CD4-positive, alpha-beta T cell treated with Interleukin-6 for 4 hours (primary cell): ENCODE results near the gene RGS7.
"Not testable (repeated sequence)": the region's sequence is repeated elsewhere in the genome, so short reads cannot be mapped to it uniquely, and the experiment has no call there.

Experiments
- DNase-seq: peaks from one replicate; pipeline ENCODE4 v3.0.0-alpha.2; 2020; ENCODE audit warnings: mixed read lengths

Gene RGS7

DNA sequence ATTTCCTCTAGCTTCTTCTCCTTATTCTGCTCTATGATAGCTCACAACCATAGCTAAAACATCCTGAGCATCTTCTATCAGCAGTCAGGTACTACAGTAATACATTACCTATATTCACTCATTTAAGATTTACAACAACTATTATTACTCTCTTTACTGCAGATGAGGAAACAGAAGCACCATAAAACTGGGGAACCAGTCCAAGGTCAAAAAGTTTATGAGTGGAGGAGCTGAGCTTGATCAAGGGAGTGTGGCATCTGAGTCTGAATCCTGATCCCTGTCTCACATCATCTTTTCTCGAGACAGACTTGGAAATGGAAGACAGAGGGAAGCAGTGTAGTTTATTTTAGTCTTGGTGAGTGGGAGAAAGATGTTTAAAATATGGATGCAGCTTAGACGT, 288.6 kb downstream of the RGS7 start:
- no peak for DNase-seq

DNA sequence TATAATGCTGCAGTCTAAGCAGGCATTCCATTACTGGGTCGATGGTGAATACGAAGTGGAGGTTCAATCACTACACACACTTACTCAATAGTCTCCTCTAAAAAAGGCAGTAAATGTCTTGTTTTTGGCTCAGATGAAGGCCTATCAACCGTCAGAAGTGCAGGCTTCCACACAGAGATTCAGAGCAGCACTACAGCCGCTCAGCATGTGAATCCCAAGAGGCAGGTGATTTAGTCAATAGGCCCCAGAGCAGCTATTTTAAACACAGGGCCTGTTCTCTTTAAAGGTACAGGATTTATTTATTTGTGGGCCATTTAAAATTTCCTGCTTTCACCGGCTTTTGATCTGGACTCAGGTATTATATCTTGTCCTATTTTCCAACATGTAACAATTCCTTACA, 293.7 kb downstream of the RGS7 start:
- DNase-seq, result no peak

DNA sequence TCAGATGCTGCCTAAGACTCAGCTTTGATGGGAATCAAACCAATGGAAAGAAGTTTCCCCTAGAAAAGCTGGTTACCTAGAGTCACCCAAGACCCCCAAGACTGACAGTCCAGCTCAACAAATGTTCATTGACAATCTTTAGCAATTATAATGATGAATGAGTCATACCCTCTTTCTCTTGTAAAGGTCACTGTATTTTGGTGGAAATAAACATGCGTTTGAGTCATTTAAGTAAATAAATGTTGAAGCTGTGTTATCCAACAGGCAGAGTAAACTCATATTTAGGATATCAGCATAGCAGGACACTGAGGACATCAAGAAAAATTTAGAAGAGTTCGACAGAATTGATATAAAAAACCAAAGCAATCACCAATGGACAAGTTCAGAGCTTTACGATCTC, 295.9 kb downstream of the RGS7 start:
- no peak for DNase-seq

DNA sequence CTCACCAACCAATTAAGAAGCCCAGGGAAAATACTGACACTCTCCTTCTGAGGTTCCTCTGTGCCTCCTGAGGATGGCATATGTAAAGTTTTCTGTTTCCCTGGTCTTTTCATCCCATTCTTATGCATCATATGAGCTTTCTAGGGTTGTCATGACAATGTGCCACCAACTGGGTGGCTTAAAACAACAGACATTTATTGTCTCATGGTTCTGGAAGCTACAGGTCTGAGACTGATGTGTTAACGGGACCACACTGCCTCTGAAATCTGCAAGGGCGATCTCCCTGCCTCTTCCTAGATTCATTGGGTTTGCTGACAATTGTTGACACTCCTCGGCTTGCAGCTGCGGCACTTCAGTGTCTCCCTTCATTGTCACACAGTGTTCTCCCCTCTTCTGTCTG, 308.4 kb downstream of the RGS7 start:
- DNase-seq, result no peak

DNA sequence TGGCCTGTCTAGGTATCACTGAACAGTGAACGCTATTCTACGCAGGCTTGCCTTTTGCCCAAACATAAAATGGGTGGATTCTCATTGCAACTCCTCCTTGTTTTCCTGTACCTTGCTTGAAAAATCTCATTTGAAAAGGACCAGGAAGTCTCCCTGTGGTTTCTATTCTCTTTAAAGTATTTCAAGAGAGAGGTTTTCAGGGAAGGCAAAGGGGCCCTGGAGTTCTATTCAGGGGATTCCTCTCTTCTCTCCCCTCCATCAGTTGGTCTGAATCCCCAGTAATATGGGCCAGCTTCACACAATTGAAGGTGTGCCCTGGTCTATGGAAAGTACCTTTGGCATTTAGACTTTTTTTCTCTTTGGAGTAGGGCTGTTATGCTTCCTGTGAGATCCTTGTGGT, 311.3 kb downstream of the RGS7 start:
- DNase-seq, result no peak

DNA sequence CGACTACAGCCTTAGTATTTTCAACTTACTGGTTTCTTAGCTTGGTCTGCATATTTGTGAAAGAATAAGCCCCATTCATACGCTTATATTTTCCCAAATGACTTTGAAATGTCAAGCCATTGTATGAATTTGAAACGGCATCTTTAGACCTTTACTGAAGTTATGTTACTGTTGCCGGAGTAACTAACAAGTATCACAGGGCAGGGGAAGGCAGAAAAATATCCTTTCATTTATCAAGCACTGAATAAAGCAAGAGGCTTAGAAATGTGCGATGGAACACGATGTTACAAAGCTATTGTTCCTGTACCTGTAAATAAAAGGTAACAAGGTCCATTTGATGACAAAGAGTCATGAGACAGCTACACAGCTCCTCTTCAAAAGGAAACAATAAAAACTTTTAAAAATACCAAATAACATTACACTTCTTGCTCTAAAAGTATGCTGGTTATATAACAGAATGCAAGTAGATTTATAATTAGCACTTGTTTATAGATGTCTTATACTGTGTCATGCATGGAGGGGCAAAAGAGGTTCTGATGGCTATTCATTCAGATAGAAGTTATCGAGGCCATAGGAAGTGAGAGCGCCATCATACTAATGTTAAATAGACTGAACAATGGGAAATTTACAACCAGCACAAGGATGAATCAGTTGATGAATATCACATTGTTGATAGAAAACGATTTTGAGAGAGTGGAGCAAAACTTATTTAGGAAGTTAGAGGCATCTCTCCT, 322.6 kb downstream of the RGS7 start:
- no peak for DNase-seq

DNA sequence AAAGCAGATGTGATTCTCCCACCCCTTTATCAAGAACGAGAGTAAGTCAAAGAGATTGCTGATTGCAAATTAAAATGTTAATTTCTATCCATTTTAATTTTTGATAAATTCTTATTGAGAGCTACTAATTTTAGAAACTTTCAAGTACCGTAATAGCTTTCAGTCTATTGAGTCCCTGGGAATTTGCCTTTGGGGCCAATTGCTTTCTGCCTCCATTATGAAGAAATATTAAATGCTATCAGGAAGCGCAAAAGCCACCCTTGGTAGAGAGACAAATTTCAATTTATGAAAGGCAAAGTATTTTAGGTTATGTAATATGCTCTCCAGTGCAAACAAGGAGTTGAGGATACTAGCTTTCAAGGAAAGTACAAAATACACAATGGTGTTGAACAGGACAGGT, 332.2 kb downstream of the RGS7 start:
- no peak for DNase-seq

DNA sequence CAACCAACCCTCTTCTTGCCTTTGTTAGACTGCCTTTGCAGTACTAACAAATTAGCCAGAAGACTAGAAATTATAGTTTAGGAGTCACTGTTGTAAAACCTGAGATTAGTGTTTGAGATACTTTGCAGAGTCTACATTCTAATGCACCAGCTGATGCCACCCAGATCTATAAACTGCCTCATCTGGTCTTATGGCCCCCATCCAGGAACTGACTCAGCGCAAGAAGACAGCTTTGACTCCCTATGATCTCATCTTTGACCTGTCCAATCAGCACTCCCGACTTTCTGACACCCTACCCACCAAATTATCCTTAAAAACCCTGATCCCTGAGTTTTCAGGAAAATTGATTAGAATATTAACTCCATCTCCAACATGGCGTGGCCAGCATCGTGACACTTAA, 334.6 kb downstream of the RGS7 start:
- no peak for DNase-seq

DNA sequence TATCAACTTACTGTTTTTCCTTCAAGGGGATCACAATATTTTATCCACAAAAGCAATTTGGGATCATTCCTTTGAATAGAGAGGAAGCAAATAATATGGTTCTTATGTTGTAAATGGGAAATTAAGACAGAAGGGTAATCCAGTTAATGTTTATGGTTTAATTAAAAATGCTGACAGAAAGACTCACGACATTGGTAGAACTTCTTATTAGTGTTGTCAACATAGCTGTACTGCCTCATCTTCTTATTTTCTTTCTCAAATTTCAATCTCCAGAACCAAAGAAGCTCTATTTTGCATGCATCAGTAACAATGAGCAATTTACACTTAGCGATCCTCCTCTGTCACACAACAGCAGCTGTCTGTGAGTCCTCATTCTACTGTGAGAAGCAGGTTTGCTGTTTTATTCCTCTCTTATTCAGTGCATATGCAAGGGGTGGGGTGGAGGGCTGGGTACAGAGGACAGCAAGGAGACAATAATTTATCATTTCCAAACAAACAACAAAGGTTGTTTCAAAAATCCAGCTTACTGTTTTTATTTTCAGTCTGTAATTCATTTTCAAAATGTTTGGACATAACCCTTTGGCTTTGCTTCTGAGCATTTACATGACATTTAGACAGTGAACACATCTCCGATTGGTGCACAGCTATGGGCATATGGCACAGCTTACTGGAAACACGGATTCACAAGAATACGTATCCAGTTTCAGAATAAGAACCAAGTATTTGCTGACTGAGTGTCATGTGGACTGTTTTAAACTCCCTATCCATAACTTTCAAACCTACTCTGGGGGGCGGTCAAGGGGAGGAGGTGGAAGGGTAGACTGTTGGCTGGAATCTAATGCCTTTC, 335.9 kb downstream of the RGS7 start:
- DNase-seq, result no peak

DNA sequence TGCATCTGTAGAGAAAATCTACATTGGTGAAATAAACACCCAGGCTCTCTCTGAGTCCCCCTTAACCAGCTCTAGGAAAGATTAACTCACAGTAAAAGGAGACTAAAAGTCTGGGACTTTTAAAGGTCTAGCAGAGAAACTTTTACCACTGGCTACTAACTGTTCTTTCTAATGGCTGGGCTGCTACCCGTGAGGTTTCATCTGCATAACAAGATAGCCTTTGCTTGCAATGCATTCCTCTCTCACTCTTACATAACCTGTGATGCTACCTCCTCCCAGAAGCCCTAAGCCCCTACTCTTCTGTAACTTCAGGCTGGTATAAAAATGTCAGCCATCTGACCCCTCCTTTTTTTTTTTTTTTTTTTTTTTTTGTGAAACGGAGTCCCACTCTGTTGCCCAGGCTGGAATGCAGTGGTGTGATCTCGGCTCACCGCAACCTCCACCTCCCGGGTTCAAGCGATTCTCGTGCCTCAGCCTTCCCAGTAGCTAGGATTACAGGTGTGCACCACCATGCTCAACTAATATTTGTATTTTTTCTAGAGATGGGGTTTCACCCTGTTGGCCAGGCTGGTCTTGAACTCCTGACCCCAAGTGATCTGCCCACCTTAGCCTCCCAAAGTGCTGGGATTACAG, 344.2 kb downstream of the RGS7 start:
- DNase-seq, result no peak

DNA sequence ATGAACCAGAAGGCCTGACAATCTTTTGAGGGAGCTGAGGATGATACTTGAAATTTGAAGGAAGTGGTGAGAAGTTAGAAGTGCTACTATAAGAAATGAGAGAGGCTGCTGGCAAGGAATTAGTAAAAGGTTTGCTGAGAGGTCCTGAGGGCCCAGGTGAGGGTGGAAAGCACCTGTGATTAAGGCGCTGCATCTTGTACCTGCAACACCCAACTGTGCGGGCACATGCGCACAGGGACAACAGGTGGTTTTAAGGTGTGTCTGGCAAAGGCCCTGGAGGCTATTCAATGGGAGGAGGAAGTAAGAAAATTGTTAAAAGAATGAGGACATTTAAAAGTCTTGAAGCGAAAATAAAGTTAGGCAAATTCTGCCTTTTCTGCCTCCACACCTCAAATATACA, 349.3 kb downstream of the RGS7 start:
- no peak for DNase-seq

DNA sequence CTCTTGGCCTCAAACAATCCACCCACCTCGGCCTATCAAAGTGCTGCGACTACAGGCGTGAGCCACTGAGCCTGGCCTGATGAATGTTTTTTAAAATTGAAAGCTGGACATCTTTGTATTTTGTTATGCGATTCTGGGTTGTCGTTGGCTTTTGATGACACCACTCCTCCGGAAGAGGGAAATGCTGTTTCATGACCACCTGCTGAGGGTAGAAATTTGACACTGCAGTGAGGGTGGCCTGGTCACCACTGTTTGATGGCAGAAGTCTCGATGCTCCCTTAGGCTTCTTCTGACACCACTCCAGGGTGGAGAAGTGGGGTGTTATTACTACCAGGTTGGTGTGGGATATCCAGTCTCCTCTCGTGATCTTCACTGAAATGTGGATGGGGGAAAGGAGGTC, 357.2 kb downstream of the RGS7 start:
- no peak for DNase-seq

DNA sequence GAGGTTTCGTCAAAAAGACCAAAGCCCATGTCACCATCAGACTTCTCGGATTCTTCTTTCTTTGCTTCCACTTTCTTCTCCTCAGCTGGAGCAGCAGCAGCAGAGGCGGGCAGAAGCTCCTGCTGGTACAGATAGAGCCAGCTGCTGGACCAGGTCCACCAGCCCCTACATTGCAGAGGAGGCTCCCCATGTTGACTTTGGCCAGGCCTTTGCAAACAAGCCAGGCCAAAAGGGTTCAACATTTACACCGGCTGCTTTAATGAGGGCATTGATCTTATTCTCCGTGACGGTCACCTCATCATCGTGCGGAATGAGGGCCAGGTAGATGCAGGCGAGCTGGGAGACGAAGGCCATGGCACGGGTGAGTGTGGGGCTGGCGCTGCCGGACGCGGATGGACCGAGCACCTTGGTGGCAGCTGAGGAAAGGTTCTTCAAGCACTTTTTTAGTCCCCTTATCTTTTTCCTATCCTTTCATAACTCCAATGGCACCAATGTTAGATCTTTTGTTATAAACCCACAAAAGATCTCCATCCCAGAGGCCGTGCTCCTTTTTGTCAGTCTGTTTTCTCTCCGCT, 358.5 kb downstream of the RGS7 start:
- DNase-seq, result no peak

DNA sequence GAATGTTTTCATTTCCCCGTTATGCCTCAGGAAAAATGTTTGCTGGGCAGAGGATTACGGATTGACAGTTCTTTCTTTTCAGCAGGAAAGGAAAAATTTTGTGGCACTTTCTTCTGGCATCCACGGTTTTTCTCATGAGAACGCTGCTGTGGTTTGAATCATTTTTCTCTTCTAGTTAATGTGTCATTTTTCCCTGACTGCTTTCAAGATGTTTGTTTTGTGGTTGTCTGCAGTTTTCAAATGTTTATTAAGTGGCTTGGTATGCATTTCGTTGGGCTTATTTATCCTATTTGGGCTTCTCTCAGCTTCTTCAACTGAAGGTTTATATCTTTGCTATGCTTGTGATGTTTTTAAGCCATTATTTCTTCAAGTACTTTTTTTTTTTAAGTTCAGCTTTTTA, 359.0 kb downstream of the RGS7 start:
- no peak for DNase-seq

DNA sequence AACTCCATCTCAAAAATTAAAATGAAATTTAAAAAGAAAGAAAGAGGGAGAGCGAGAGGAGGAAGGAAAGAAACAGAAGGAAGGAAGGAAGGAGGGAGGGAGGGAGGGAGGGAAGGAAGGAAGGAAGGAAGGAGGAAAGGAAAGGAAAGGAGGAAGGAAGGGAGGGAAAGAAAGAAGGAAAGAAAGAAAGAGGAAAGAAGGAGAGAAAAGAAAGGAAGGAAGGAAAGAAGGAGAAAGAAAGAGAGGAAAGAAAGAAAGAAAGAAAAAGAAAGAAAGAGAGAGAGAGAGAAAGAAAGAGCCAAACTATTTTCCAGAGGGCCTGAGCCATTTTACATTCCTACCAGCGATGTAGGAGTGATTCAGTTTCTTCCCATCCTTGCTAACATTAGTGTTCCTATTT, 364.0 kb downstream of the RGS7 start:
- no peak for DNase-seq

DNA sequence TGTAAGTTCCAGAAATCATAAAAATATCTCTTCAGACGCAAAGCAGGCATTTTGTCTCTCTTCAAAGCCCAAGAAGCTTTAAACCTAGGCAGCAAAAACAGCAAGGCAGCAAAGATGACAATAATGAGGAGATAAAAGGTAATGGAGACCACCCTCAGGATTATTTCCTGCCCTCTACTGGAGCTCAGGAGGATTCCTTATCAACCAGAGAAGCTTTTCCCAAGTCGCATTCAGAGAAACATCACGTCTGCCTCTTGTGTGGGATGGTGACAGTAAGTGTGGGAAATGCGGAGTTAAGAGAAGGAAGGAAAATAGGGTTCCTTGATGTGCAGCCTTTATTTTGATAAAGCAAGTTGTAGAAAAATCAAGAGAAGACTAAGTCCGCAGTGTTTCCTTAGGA, 365.8 kb downstream of the RGS7 start:
- no peak for DNase-seq

DNA sequence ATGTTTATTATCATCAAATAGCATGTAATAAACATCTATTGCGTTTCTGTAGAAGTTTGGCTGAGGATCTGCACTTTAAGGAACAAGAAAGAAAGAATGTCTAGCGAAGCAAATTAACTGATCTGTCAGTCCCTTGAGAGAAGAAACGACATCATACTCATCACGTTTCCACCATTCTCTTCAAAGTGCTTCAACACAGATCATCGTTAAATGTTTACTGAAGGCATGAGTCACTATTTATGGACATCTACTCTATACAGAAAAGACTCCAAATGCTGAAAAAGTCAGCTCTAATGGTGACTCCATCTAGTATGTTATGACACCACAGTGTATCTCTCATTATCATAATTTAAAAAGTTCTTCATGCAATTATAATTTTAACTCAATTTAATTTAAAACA, 369.1 kb downstream of the RGS7 start:
- DNase-seq, result no peak

DNA sequence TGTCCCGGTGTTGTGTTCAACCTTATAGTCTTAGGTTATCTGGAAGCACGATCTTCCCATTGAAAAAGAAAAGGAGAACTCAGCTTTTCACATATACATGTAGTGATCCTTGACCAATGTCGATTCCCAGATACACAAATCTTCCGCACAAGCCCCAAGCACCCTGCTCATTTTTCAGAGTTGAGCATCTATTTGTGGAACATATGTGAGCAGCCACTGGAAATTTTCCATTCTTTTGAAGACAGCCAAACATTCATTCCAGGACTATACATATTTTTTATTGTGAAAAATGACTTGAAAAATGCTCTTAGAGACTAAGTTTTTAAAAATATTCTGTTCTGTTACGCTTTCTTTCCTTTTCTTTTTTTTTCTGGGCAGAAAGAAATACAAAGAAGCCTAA, 371.9 kb downstream of the RGS7 start:
- no peak for DNase-seq

DNA sequence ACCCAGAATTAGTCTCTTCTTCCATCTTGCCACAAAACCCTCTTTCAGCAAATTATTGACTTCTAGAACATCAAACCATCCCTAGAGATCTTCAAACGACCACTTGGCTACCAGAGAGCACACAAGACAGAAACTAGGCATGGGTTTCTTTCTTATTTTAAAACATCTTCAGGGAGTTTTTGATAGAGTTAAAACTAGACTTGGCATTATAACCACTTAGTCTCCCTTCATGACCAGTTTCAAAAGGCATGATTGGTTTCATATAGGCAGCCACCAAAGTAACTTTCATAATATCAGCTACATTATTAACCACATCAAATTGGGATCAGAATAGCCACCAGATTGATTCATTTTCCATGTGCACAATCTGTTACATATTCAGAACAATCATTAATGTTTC, 376.7 kb downstream of the RGS7 start:
- DNase-seq, result no peak

DNA sequence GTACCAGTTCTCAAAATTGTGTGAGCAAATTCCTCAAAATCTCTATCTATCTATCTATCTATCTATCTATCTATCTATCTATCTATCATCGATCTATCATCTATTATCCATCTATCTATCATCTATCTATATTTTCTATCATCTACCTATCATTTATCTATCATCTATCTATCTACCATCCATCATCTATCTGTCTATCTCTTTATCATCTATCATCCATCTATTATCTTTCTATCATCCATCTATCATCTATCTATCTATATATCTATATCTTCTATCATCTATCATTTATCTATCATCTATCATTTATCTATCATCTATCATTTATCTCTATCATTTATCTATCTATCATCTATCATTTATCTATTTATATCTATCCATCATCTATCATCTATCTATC, 380.3 kb downstream of the RGS7 start:
- DNase-seq, result no peak

DNA sequence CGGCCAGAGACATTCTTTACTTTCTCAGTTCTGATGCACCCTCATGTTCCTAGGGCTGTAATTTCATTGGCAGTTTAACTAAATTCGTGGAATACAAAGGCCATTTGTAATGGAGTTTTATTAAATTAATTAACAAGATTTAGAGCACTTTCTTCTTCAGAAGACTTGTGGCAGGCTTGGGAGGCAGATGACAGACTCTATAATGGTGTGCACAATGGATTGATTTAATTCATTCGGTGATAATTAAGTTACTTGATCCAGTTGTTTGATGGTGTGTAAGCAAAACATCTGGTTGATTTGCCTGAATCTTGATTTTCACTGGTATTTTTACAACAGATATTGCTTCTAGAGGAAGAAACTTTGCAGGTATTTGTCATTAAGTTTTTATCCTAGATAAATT, 383.1 kb downstream of the RGS7 start:
- no peak for DNase-seq

DNA sequence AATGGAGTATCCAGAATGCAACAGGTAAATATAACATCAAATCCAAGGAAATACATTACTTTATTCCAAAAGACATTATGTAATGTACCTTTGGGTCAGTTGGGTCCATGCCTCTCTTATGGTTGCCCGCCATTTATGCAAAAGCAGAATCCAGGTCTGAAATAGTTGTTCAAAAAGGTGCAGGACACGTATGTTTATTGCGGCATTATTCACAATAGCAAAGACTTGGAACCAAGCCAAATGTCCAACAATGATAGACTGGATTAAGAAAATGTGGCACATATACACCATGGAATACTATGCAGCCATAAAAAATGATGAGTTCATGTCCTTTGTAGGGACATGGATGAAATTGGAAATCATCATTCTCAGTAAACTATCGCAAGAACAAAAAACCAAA, 384.9 kb downstream of the RGS7 start:
- DNase-seq, result not testable (repeated sequence)

DNA sequence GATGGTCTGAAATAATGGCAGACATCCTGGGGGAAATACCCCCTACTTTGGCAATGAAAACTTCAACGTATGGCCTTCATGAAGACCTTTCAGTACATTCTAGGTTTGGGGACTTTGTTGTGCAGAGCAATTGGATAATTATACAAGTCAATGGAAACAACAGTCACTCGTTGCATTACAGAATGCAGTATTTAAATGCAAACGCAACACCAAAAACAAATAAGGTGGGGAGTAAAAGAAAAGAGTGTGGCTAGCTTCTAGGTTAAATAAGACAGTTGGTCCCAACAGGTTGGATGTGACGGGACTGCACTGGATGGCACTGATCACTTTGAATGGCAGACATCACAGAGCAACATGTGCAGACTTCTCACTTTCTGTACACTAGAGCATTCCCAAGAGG, 386.8 kb downstream of the RGS7 start:
- no peak for DNase-seq

DNA sequence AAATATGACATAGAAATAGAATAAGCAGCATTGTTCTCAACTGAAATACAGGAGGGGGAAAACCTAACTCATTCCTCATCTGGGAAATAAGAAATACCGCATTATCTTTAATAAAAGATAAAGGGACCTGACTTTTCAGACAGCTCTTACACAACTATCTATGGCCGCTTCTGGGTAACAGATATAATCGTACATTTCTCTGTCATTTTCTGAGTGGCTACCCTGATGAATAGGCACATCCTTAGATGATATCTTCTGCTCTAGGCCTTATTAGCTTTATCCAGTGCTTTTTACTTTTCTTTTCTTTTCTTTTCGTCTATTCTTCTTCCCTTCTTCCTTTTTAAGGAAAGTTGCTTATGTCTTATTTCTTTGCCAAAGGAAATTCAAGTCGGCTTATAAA, 388.1 kb downstream of the RGS7 start:
- DNase-seq, result no peak
